GM20000 (cell line): ENCODE results near the gene TMEM165.

Source experiments
- DNase-seq: peaks from one replicate; pipeline ENCODE4 v3.0.0; 2012; ENCODE audit warnings: low spot score
- TF ChIP-seq, protein P1 (sequence below): IDR thresholded peaks from 2 replicates; pipeline ENCODE4 v1.5.1; 2012; ENCODE audit warnings: mild to moderate bottlenecking, control low read depth; ENCODE audit errors: extremely low read depth, missing control alignments

Gene TMEM165

DNA sequence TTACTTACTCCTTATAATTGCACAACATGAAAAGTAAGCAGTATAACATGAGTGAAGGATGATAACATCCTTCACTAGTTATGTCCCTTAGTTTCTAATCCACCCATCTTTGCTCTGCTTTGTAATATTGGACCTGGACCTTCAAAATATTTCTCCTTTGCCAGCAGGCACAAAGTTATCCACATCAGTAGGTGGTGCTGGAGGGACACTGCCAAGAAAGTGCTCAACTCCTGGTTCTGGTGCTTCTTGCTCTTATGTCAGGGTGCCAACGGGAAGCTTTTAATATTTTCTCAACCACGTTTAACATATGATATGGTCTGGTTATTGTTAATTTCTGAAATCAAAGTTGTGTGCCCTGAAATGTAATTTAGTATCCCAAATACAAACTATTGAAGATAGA is 49.1 kb downstream of the TMEM165 start:
- DNase-seq, result no peak
- TF ChIP-seq, protein P1, sequence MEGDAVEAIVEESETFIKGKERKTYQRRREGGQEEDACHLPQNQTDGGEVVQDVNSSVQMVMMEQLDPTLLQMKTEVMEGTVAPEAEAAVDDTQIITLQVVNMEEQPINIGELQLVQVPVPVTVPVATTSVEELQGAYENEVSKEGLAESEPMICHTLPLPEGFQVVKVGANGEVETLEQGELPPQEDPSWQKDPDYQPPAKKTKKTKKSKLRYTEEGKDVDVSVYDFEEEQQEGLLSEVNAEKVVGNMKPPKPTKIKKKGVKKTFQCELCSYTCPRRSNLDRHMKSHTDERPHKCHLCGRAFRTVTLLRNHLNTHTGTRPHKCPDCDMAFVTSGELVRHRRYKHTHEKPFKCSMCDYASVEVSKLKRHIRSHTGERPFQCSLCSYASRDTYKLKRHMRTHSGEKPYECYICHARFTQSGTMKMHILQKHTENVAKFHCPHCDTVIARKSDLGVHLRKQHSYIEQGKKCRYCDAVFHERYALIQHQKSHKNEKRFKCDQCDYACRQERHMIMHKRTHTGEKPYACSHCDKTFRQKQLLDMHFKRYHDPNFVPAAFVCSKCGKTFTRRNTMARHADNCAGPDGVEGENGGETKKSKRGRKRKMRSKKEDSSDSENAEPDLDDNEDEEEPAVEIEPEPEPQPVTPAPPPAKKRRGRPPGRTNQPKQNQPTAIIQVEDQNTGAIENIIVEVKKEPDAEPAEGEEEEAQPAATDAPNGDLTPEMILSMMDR, result no peak

DNA sequence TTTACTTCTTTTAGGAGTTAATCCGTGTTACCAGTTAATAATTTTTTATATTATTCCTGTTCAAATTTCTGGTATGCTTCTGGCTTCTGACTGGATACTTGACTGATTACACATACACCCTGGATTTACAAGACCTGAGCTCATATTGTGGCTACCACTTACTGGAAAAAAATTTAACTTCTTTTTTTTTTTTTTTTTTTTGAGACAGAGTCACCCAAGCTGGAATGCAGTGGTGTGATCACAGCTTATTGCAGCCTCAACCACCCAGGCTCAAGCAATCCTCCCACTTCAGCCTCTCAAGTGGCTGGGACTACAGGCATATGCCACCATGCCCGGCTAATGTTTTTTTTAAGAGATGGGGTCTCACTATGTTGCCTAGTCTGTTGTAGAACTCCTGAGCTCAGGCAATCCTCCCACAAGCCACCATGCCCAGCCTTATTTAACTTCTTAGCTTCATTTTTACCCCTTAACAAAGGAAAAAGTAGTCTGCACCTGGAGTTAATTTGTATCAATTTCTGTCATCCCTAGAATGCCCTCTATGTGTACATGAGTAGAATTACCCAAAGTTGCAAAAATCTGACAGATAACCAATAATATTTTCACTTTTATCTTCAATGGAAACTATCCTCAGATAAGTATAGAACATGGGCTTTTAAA is 50.3 kb downstream of the TMEM165 start:
- TF ChIP-seq, protein P1, result no peak
- DNase-seq, result no peak

DNA sequence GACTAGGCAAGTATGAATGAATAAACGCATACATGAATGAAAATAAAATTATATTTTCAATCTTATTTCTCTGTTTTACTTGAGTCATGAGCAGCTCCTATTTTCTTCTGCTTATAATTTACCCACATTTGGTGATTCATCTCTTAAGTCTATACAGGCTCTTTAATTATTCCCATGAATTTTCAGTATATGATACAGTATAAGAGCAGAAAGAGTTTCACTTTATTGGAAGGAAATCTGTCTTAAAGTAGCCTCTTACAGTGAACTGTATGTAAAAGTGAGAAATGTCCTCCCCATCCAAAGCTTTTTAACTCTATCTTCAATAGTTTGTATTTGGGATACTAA is 50.8 kb downstream of the TMEM165 start:
- TF ChIP-seq, protein P1, result no peak
- DNase-seq, result no peak

- TF ChIP-seq, protein P1, result no peak
- no peak for DNase-seq
Measured at GRCh38 chr4:55447108-55447708, 51.5 kb downstream of the TMEM165 start.

GRCh38 chr4:55447831-55448230 is 52.1 kb downstream of the TMEM165 start:
- TF ChIP-seq, protein P1, result no peak
- no peak for DNase-seq

GRCh38 chr4:55450566-55450965 is 54.8 kb downstream of the TMEM165 start:
- no peak for DNase-seq
- TF ChIP-seq, protein P1, result no peak

- TF ChIP-seq, protein P1, result no peak
- DNase-seq, result no peak
Measured at GRCh38 chr4:55458164-55458563, 62.4 kb downstream of the TMEM165 start.
